ENCODE data around the gene KLK12.

Gene KLK12

DNA sequence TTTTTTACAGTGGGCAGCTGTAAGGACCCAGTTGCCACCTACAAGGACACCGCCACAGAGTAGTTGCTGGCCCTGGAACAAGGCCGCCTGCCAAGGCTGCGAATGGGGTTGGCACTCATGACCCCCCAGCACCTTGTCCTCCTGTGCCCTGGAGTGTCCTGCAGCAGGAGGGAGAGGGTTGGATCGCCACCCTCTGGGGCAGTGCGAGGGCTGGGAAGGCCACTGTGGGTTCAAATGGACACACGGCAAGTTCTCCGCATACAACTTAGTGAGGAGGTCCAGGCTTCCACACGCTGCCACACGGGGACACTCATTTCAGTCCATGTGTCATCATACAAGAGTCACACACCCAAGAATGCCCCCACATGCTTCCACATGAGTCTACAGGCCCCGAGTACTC is 34.4 kb downstream of the KLK12 start (continued):
- no peak for TF ChIP-seq ZNF354C (tag by site-specific recombination; IDR thresholded peaks at IDR 0.05; ENCODE audit: borderline replicate concordance, low read depth)

DNA sequence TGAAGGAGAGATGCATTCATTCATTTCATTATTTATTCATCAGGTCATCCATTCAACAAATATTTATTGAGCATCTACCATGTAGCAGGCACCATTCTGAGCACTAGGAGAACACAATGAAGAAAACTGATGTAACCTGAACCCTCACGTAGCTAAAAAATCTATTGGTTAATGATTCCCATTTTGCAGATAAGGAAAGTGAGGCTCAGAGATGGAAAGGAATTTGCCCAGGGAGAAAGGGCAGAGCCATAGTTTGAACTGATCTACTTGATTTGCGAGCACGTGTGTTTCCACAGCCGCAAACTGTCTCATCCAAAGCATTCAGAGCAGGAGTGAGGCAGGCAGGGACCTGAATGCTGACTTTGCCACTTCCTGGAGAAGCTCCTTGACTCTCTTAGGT is 36.1 kb downstream of the KLK12 start:
- POLR2A ChIA-PET, result no interaction called here
- H3K4me1 ChIP-seq (ENCODE audit: control insufficient read depth, insufficient read depth, low read length), result no peaks in the 10 kb centered on the region
- TF ChIP-seq HOXC10 (CRISPR knock-in tag; IDR thresholded peaks at IDR 0.05) (no peak), GLIS2 (tag by site-specific recombination; IDR thresholded peaks at IDR 0.05) (no peak)
- TF ChIP-seq, protein P1, sequence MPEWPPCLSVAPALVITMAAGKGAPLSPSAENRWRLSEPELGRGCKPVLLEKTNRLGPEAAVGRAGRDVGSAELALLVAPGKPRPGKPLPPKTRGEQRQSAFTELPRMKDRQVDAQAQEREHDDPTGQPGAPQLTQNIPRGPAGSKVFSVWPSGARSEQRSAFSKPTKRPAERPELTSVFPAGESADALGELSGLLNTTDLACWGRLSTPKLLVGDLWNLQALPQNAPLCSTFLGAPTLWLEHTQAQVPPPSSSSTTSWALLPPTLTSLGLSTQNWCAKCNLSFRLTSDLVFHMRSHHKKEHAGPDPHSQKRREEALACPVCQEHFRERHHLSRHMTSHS (tag by site-specific recombination; IDR thresholded peaks at IDR 0.05), result no peak
- H3K9me3 ChIP-seq (ENCODE audit: control insufficient read depth, insufficient read depth, low read depth, low read length), result no peaks in the 10 kb centered on the region
- no peaks in the 10 kb centered on the region for H3K36me3 ChIP-seq (ENCODE audit: control insufficient read depth in 2 of 2, insufficient read depth in 1 of 2, low read length in 2 of 2)
- H3K4me3 ChIP-seq (ENCODE audit: low read depth, low read length), result no peak overlapping the region
- CTCF ChIA-PET, result interaction anchor here (1.0 kb wide), 1 partner anchor 17 kb away, joined by 3 read pairs; no protein-coding TSS in a partner anchor
- no peak overlapping the region for H3K27ac ChIP-seq (ENCODE audit: extremely low read depth, low read depth, low read length)

DNA sequence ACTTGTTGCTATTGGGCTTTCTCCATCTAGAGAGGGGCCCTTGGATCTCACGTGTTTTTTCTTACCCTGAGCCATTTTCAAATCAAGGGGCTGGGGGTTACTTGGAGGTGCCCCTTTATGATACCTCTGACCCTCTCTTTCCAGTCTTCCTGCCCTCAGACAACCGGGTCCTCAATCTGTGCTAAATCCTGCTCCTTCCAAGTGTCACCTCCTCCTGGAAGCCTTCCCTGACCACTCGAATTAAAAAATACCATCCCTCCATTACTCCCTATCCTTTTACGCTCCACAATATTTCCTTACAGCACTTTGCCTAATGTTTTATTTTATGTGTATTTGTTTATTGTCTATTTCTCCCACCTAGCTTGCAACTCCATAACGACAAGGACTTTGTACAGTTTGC is 36.7 kb downstream of the KLK12 start:
- no peaks in the 10 kb centered on the region for H3K9me3 ChIP-seq (ENCODE audit: control insufficient read depth, insufficient read depth, low read depth, low read length)
- no peaks in the 10 kb centered on the region for H3K4me1 ChIP-seq (ENCODE audit: control insufficient read depth, insufficient read depth, low read length)
- ChIA-PET POLR2A (no interaction called here), CTCF (interaction anchor here (1.2 kb wide), 1 partner anchor 19 kb away, joined by 3 read pairs; no protein-coding TSS in a partner anchor)
- no peaks in the 10 kb centered on the region for H3K36me3 ChIP-seq (ENCODE audit: control insufficient read depth in 2 of 2, insufficient read depth in 1 of 2, low read length in 2 of 2)
- no peak overlapping the region for H3K27ac ChIP-seq (ENCODE audit: extremely low read depth, low read depth, low read length)
- no peak for TF ChIP-seq ZNF138 (tag by site-specific recombination; IDR thresholded peaks at IDR 0.05; ENCODE audit: borderline replicate concordance)
- no peak for TF ChIP-seq ZFP37 (tag by site-specific recombination; IDR thresholded peaks at IDR 0.05)
- no peak for TF ChIP-seq ZBTB17 (tag by site-specific recombination; IDR thresholded peaks at IDR 0.05)
- no peak for TF ChIP-seq ZNF133 (tag by site-specific recombination; IDR thresholded peaks at IDR 0.05)
- no peak for TF ChIP-seq ZNF654 (tag by site-specific recombination; IDR thresholded peaks at IDR 0.05; ENCODE audit: low read depth)
- no peak for TF ChIP-seq ZNF544 (tag by site-specific recombination; IDR thresholded peaks at IDR 0.05)
- TF ChIP-seq ZNF701 (tag by site-specific recombination; IDR thresholded peaks at IDR 0.05), result no peak
- no peak for TF ChIP-seq ZBTB1 (tag by site-specific recombination; IDR thresholded peaks at IDR 0.05)
- TF ChIP-seq, protein P2, sequence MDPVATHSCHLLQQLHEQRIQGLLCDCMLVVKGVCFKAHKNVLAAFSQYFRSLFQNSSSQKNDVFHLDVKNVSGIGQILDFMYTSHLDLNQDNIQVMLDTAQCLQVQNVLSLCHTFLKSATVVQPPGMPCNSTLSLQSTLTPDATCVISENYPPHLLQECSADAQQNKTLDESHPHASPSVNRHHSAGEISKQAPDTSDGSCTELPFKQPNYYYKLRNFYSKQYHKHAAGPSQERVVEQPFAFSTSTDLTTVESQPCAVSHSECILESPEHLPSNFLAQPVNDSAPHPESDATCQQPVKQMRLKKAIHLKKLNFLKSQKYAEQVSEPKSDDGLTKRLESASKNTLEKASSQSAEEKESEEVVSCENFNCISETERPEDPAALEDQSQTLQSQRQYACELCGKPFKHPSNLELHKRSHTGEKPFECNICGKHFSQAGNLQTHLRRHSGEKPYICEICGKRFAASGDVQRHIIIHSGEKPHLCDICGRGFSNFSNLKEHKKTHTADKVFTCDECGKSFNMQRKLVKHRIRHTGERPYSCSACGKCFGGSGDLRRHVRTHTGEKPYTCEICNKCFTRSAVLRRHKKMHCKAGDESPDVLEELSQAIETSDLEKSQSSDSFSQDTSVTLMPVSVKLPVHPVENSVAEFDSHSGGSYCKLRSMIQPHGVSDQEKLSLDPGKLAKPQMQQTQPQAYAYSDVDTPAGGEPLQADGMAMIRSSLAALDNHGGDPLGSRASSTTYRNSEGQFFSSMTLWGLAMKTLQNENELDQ (tag by site-specific recombination; IDR thresholded peaks at IDR 0.05; ENCODE audit: low read depth), result no peak
- TF ChIP-seq, protein P3, sequence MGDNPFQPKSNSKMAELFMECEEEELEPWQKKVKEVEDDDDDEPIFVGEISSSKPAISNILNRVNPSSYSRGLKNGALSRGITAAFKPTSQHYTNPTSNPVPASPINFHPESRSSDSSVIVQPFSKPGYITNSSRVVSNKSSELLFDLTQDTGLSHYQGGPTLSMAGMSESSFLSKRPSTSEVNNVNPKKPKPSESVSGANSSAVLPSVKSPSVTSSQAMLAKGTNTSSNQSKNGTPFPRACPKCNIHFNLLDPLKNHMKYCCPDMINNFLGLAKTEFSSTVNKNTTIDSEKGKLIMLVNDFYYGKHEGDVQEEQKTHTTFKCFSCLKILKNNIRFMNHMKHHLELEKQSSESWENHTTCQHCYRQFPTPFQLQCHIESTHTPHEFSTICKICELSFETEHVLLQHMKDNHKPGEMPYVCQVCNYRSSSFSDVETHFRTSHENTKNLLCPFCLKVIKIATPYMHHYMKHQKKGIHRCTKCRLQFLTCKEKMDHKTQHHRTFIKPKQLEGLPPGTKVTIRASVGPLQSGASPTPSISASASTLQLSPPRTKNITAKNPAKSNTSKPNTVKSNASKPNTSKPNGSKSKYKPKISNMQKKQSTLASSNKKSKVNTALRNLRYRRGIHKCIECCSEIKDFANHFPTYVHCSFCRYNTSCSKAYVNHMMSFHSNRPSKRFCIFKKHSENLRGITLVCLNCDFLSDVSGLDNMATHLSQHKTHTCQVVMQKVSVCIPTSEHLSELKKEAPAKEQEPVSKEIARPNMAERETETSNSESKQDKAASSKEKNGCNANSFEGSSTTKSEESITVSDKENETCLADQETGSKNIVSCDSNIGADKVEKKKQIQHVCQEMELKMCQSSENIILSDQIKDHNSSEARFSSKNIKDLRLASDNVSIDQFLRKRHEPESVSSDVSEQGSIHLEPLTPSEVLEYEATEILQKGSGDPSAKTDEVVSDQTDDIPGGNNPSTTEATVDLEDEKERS (tag by site-specific recombination; IDR thresholded peaks at IDR 0.05), result no peak
- TF ChIP-seq, protein P4, sequence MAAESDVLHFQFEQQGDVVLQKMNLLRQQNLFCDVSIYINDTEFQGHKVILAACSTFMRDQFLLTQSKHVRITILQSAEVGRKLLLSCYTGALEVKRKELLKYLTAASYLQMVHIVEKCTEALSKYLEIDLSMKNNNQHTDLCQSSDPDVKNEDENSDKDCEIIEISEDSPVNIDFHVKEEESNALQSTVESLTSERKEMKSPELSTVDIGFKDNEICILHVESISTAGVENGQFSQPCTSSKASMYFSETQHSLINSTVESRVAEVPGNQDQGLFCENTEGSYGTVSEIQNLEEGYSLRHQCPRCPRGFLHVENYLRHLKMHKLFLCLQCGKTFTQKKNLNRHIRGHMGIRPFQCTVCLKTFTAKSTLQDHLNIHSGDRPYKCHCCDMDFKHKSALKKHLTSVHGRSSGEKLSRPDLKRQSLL (tag by site-specific recombination; IDR thresholded peaks at IDR 0.05), result no peak
- TF ChIP-seq, protein P5, sequence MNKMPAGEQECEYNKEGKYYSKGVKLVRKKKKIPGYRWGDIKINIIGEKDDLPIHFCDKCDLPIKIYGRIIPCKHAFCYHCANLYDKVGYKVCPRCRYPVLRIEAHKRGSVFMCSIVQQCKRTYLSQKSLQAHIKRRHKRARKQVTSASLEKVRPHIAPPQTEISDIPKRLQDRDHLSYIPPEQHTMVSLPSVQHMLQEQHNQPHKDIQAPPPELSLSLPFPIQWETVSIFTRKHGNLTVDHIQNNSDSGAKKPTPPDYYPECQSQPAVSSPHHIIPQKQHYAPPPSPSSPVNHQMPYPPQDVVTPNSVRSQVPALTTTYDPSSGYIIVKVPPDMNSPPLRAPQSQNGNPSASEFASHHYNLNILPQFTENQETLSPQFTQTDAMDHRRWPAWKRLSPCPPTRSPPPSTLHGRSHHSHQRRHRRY (tag by site-specific recombination; IDR thresholded peaks at IDR 0.05), result no peak
- no peak for TF ChIP-seq ZNF76 (tag by site-specific recombination; IDR thresholded peaks at IDR 0.05; ENCODE audit: borderline replicate concordance, low read depth)
- TF ChIP-seq RBAK (tag by site-specific recombination; IDR thresholded peaks at IDR 0.05), result no peak
- TF ChIP-seq ZNF214 (tag by site-specific recombination; IDR thresholded peaks at IDR 0.05; ENCODE audit: borderline replicate concordance), result no peak
- no peak overlapping the region for H3K4me3 ChIP-seq (ENCODE audit: low read depth, low read length)
